HG03575 (cell line): ENCODE data around the gene KCTD19.
"Not testable (repeated sequence)": the region's sequence is repeated elsewhere in the genome, so short reads cannot be mapped to it uniquely, and the experiment has no call there.

ENCODE experiments used
- ATAC-seq: cut with Tn5 transposase; IDR thresholded peaks from one replicate; pipeline ENCODE4 v1.9.1; 2021; ENCODE audit not compliant: unreplicated experiment, insufficient number of reproducible peaks, low FRiP score; ENCODE audit errors: extremely low read depth

KCTD19 gene

GRCh38 chr16:67326472-67327309, at the start of gene KCTD19, which contains the start of gene LRRC36:
TSS of gene KCTD19 (minus strand) at chr16:67326741. CDS start at chr16:67326707, 34 bp downstream.
TSS of gene LRRC36 (plus strand) at chr16:67326815. CDS start at chr16:67326863, 48 bp downstream.
- no peak for ATAC-seq

DNA sequence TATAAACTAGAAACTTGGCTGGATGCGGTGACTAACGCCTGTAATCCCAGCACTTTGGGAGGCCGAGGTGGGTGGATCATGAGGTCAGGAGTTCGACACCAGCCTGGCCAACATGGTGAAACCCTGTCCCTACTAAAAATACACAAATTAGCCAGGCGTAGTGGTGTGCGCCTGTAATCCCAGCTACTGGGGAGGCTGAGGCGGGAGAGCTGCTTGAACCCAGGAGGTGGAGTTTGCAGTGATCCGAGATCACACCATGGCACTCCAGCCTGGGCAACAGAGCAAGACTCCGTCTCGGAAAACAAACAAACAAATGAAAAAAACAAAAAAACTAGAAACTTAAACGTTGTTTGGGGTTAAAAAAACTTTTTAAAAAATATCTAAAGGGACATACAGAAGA, 49.5 kb upstream of the KCTD19 start:
- ATAC-seq = not testable (repeated sequence)

DNA sequence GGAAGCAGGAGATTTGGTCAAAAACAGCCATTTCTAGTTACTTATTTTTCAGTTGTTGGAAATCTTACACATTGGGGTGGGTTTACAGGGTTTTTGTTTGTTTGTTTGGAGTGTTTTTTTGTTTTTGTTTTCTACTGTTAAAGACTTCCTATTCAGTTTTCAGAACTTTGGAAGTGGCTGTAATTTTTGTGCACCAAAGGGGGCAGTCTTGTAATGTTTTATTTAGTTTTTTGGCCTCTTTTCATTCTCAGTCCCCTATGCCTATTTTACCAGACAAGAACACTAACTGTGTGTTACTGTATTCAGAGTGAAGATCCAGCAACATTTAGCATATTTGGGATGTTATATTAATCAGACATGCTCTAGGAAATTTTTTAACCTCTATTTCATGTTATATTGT, 46.1 kb upstream of the KCTD19 start:
- ATAC-seq = no peak

GRCh38 chr16:67370661-67371060, 44.1 kb upstream of the KCTD19 start:
- no peak for ATAC-seq

- ATAC-seq = no peak
Measured at GRCh38 chr16:67364600-67365235, 38.2 kb upstream of the KCTD19 start.

DNA sequence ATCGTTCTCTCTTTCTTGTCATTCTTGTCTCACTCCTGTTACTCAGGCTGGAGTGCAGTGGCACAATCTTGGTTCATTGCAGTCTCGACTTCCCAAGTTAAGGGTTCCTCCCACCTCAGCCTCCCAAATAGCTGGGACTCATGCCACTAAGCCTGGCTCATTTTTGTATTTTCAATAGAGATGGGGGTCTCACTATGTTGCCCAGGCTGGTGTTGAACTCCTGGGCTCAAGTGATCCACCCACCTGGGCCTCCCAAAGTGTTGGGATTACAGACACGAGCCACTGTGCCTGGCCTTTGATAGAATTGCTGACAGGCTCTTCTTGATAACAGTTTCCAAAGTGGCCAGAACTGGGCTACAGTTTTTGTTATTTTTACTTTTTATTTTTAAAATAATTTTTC, 34.5 kb upstream of the KCTD19 start:
- no peak for ATAC-seq

- ATAC-seq = not testable (repeated sequence)
Measured at GRCh38 chr16:67359540-67360269, 33.2 kb upstream of the KCTD19 start.

DNA sequence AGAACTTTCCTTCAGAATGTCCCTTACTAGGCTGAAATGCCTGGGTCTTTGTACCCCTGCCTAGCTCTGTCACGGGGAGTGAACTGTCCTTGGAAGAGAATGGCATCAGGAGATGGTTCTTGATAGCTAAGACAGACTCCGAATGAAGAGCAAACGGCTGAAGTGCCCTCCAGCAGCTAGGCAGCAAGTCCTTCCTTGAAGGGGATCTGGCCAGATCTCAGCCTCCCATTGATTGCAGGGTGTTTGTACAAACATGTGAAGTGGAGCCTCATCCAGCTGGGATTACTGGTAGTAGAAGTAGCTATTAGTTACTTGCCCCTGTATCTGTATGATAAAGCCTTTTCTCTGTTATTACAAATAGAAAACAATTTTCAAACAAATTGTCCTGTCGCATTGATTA, 31.0 kb upstream of the KCTD19 start:
- no peak for ATAC-seq

DNA sequence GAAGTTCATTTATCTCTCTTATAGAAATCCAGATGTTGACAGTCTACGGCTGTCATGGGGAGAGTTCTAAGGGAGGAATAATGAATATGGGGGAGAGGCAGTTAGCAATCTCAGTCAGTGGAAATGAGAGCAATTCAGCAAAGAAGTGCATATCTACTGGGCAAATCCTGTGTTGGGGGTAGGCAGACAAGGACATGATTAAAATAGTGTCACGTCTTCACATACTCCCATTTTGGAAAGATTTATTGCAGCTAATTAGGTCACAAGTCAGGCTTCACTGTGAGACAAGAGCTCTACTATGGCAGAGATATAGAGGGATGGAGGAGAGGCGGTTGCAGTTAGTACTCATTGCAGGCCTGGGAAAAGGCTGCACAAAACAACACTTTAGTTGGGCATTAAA, 29.9 kb upstream of the KCTD19 start:
- ATAC-seq = no peak

GRCh38 chr16:67352463-67352862, 25.9 kb upstream of the KCTD19 start:
- ATAC-seq = not testable (repeated sequence)

DNA sequence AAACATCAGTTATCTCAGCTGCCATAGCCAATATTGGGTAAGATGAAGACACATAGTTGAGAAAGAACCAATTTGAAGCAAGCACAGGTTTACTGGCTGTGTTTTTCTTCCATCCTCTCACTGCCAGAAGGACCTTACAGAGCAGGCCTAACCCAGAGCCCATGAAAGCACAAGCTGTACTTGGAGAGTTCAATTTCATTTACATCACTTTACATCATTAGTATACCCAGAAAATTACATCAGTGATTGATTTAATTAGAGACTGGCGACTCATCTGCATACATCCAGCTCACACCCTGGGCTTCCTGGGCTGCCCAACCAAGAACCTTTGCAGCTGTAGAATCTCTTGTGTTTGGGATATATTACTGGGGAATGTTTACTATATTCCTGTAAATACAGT, 23.8 kb upstream of the KCTD19 start:
- no peak for ATAC-seq

DNA sequence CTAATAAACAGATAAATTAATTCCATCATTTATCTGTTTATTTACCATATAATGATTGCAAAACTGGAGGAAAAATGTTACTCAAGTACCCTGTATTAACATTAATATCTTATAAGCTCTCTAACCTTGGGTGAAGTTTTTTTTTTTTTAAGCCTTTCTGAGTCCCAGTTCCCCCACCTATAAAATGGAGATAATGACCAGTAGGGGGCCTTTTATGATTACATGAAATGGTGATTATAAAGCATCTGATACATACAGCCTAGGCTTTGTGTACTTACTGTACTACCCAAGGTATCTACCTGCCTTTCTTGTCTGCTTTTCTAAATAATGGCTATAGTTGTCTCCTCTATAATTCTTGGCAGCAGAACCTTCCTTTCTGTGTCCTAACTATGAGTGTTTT, 22.6 kb upstream of the KCTD19 start:
- no peak for ATAC-seq

DNA sequence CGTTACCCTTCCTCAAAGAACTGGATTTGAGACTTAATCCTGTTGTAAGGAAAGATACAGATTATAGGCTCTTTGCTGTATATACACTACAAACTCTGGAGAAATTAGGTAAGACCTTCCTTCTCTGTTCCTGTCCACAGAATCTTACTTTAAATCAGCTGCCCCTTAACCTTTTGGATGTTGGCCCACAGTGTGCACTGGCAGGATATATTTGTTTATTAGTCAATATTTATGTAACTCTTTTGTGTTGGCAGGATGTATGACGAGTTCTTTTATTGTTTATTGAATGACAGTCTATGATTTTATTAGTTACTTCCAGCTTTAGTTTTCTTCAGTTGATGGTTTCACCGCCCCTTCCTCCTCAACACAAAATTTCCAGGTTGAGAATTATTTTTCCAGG, 19.8 kb upstream of the KCTD19 start:
- no peak for ATAC-seq

DNA sequence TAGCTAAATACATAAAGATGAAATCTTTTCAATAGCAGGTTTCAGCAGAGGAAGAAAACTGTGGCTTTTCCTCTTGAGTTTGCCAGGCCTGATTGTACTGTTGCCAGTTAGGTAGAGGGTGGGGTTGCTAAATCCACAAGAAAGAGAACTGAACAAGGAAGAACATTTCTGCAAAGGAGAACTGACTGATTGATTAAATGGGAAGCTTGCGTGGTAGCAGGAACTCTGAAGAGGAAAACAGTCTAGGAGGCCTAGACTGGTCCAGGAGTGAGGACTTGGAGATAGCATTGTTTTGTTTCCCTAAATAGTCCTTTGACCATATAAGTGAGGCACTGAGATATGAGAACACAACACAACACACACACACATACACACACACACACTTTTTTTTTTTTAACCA, 18.9 kb upstream of the KCTD19 start:
- ATAC-seq = no peak

- ATAC-seq = no peak
Measured at GRCh38 chr16:67342616-67343015, 16.1 kb upstream of the KCTD19 start.

DNA sequence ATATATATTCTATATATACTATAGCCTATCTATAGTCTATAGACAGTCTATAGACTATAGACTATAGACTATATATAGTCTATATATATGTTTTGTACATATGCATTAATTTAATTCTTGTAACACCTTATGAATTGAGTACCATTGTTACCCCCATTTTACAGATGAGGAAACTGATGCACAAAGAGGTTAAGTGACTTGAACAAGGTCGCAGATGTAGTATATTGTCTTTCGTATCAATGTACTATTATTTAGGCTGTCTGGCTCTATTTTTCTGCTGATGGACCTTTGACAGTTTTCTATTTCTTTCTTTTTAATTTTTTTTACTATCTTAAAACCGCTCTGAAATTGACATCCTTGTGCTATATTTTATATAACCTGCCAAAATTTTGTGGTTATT, 14.7 kb upstream of the KCTD19 start:
- ATAC-seq = no peak

DNA sequence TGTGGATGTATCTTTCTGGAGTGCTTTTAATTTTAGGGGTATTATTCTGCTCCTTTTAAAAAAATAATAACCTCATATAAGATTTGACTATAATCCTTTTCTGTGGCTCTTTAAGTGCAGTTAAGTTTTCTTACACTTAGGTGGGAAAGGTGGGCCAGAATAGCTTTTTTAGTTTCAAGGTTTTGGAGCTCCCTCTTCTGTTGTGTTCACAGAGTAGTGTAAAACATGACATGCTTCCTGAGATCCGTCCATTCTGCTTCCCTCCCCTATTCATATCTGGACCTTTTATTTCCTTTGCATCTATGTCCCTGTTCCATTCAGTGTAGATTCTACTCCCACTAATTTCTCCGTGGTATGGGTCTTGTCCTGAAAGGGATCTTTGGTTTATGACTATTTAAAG, 12.9 kb upstream of the KCTD19 start:
- ATAC-seq = no peak

GRCh38 chr16:67336648-67337047, 10.1 kb upstream of the KCTD19 start:
- ATAC-seq = no peak

GRCh38 chr16:67336116-67336515, 9.6 kb upstream of the KCTD19 start:
- no peak for ATAC-seq

- ATAC-seq = no peak
Measured at GRCh38 chr16:67333315-67333714, 6.8 kb upstream of the KCTD19 start.
